SHP77 treated with DMSO at 0.1 percent for 48 hours (cell line): Measurements from ENCODE around the gene PHACTR1.

Experiments used
- DNase-seq: peaks from one replicate; lab custom pipeline; 2025; lab: John Stamatoyannopoulos, UW

Gene PHACTR1

GRCh38 chr6:12849809-12850198, 133.2 kb downstream of the PHACTR1 start:
- no peak for DNase-seq

DNA sequence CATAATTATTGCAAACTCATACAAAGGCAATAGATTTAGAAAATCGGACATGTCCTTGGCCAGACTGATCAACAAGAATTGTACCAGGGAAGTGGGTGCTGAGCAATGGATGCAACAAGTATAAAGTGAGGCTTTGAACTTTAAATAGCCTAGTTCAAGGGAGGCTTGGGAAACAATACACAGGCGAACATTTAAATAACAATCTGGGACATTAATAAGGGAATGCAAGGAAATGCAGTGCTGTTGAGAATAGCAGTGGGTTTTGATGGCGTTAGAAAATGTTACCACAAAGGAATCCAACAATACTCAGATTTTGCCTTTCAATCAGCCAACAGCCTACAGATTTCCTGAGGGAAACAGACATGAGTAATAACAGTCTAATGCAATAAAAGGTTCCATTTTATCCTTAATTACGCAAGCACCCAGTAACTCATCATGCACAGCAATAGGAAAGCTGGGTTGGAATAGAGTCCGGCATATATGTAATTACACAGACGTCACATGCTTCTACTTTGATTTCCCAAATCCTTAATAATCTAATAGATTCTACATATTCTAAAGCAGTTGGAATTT, 134.6 kb downstream of the PHACTR1 start:
- no peak for DNase-seq

- no peak for DNase-seq
These were observed 145.0 kb downstream of the PHACTR1 start for GRCh38 chr6:12861603-12862002.

GRCh38 chr6:12865117-12865516, 148.6 kb downstream of the PHACTR1 start:
- DNase-seq = no peak

DNA sequence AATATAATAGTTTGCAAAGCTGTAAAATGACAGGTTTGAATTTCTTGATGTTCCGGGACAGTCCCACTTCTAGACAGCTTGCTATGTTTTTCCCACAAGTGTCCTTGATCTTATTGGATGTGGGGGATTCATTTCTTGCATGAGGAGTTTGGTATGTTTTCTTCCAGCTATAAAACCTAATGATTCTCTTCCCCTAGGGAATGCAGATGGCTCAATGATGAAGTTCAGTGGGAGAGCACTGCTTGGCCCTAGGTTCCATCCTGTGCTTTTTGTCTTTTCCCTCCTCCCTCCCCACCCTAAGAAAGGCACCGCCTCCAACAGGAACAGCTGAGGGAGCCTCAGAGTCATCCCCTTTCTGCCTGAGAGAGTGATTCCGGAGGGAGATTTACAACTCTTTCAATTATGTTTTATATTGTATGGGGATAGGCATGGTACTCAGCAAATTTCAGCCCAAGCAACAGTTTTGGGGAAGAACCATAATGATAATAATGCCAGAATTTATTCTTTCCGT, 149.2 kb downstream of the PHACTR1 start:
- no peak for DNase-seq

- no peak for DNase-seq
These were observed 150.0 kb downstream of the PHACTR1 start for GRCh38 chr6:12866422-12867029.

DNA sequence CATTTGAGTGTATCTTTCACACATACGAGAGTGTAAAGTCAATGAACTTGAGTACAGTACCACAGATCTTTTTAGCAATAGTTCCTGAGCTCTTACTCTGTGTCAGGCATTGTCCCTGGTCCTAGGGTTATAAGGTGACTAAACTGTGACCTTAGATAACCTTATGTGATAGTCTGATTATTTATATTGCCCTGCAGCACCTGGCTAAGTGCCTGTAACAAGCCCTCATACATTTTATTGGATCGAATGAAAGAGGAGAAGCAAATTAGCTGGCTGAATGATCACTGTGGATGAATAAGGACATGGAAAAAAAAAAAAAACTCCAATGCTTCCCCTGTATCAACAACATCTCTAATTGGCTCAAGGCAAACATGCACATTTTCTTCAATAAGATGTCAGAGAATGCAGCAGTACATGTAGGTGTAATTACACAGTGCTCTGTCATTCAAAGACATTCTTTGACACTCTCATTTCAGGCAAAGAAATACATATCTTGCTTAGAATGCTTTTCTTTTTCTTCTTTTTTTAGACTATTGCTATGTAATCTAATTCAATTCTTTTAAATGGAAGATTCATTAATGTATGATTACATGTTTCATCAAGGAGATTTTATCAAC, 153.4 kb downstream of the PHACTR1 start:
- no peak for DNase-seq

GRCh38 chr6:12873691-12874090, 157.1 kb downstream of the PHACTR1 start:
- DNase-seq = no peak

DNA sequence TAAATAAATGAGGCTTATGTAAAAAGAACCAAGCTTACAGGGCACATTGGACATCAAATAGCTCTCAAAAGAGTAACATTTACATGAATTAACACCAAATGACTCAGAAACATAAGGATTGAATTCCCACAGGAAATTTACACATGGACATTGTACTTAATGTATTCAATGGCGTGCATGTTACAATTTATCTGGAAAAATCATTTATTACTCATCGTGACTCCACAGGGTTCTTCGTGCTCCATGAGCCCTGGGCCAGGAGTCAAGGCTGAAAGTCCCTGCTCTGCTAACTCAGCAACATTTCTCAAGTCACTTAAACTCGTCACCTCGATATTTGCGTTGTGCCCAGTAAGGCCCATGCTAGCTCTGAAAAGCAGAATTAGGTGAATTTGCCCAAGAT, 158.5 kb downstream of the PHACTR1 start:
- DNase-seq = no peak

GRCh38 chr6:12878741-12879140, 162.2 kb downstream of the PHACTR1 start:
- no peak for DNase-seq

DNA sequence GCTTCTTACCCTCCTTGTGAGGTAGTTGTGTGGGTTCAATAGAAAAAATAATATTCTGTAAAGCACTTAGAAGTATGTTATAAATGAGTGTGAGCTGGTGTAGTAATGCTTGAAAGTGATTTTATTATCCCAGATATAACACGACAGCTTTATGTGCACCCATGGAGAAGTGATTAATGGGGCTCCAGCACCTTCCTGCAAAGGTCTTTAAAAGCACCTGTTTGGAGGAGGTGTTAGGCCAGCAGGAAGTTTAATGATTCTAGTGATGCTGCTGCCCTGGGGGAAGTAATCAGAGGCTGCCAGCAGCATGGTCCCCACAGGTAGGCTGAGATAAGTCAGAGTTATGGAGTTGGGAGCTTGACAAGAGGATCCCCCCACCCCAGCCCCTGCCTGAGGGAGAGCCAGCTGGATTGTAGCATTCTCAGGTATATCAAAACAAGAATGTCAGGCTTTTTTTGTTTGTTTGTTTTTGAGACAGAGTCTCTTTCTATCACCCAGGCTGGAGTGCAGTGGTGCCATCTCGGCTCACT, 166.3 kb downstream of the PHACTR1 start:
- no peak for DNase-seq

DNA sequence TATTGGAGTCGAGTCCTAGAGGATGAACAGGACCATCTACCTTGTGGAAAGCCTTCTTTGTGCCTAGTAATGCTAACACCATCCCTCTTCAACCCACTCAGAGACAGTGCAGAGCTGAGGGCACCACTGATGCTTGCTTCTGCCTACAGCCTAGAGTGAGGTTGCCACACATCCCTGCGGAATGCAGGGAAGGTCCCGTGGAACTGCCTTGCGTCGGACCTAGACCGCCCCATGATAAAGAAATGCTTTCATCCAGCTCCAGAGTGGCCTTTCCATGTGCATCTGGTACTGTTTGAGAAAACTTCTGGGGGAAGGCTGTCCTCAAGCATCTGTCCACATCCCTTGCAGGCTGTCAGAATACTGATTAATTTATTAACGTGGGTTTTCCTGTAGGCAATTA, 168.4 kb downstream of the PHACTR1 start:
- no peak for DNase-seq

DNA sequence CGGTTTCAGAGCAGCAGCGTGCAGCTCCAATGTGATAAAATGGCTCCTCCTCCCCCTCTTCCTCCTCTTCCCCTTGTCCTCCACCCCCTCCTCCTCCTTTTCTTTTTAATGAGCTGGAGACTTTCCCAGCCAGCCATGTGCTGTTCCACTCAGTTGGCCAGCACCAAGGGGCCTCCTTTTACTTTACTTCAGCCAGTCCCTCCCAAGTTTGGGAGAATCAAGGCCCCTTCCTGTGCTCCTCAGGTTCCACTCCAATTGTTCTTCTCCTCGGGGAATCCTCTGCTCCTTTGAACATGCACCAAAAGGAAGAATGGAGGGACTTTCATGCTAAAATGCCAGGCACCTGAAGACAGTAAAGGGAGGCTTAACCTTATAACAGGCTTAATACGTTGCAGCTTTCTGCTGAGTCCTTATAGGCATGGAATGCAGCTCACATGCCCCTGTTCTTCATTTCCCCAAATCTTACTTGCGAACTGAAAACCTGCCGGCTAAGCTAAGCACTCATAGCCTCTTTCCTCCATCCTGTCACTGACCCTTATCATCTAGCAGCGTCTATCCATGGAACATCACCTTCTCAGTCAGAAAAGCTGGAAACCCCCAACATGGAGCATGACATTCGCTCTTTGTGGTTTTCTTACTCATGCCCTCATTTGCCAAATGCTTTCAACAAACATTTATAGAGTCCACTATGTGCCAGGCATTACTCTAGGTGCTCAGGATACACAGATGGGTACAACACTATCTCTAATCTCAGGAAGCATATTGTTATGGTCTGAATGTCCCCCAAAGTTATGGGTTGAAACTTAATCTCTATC, 170.6 kb downstream of the PHACTR1 start:
- DNase-seq = no peak

DNA sequence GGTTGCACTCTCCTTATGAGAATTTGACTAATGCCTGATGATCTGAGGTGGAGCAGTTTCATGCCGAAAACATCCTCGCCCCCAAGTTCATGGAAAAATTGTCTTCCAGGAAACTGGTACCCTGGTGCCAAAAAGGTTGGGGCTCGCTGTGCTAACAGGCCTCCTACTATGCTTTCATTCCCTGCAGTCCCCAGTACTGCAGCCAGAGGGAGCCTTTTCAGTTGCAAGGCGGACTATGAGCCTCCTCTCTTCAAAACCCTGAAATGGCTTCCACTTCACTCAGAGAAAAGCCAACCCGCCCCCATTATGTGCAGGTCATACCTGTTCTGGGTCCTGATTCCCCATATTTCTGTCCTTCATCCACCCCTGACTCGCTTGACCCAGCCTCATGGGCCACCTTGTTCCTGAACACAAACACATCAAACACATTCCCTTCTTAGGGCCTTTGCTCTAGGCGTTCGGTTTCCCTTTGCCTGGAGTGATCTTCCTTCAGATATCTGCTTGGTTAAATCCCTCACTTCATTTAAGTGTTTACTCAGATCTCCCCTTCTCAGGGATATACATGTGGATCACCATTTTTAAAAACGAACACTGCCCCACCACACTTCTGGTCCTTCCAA, 173.7 kb downstream of the PHACTR1 start:
- DNase-seq = no peak

GRCh38 chr6:12891595-12891994, 175.0 kb downstream of the PHACTR1 start:
- no peak for DNase-seq

- DNase-seq = no peak
These were observed 175.6 kb downstream of the PHACTR1 start for GRCh38 chr6:12892151-12892550.

- no peak for DNase-seq
These were observed 176.5 kb downstream of the PHACTR1 start for GRCh38 chr6:12893036-12893435.

DNA sequence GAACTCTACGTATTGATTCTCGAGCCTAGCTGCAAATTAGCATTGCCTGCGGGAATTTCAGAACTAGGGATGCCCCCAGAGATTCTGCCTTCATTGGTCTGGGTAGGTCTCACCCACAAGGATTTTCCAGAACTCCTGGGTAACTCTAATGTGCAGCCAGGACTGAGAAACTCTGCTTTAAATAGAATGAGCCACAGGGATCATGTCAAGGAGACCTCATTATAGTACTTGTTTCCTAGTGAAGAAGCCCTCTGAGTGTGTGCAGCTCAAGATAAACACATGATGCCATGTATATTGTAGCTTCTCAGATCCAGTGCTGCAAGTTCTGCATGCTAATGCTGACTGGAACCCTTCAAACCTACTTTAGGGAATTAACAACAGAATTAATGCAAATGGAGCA, 179.2 kb downstream of the PHACTR1 start:
- DNase-seq = no peak

DNA sequence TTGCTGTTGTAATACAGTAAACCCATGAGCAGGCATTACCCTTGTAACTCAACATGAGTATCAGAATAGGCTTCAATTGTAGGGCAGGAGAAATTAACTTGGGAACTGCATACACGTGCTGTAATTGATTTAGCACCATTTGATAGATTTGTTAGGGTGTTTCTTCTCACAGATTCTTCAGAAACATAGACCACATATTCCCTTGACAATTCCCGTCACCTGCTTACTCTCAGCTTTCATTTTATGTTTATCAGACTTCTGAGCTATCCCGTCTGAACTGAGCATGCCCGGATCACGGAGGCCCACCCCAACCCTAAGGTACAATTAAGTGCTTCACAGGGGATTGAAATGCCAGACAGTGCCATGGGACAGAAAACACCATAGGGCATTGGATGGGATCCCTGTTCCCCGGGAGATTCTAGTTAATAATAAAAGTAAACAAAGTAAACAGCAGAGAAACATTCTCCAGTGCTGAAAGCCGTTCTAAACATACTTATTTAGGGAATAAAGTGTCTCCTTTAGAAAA, 179.7 kb downstream of the PHACTR1 start:
- no peak for DNase-seq

DNA sequence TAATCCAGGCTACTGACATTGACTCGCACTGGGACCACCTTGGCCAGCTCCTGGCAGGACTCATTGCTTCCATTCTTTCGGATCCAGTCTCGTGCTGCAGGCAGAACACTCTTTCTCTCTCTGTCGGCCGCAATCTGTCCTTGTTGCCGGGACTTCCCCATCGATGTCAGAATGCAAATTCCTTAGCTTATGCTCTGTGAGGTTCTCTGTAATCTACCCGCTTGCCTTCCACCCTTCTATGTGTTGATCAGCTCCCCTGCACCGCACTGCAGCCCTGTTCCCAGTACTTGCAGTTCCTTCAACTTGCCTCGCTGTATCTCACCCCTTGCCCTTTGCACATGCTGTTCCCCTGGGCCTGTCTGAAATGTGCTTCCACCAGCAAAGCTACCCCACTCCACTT, 182.0 kb downstream of the PHACTR1 start:
- no peak for DNase-seq

GRCh38 chr6:12899046-12899833, 182.7 kb downstream of the PHACTR1 start:
- DNase-seq = no peak
